Activated CD4-positive, CD25-positive, alpha-beta regulatory T cell treated with anti-CD3 and anti-CD28 coated beads, Interleukin-2, amount 50 U/mL, for 72 hours (primary cell): ENCODE results near the gene PIK3C2B.
A peak's percentile ranks its signal among the peaks of the same experiment; 100 is the strongest.
"Not testable (repeated sequence)": the region's sequence is repeated elsewhere in the genome, so short reads cannot be mapped to it uniquely, and the experiment has no call there.

ENCODE experiments used
- DNase-seq: peaks from one replicate; pipeline ENCODE4 v3.0.0; 2021

Gene PIK3C2B, protein sequence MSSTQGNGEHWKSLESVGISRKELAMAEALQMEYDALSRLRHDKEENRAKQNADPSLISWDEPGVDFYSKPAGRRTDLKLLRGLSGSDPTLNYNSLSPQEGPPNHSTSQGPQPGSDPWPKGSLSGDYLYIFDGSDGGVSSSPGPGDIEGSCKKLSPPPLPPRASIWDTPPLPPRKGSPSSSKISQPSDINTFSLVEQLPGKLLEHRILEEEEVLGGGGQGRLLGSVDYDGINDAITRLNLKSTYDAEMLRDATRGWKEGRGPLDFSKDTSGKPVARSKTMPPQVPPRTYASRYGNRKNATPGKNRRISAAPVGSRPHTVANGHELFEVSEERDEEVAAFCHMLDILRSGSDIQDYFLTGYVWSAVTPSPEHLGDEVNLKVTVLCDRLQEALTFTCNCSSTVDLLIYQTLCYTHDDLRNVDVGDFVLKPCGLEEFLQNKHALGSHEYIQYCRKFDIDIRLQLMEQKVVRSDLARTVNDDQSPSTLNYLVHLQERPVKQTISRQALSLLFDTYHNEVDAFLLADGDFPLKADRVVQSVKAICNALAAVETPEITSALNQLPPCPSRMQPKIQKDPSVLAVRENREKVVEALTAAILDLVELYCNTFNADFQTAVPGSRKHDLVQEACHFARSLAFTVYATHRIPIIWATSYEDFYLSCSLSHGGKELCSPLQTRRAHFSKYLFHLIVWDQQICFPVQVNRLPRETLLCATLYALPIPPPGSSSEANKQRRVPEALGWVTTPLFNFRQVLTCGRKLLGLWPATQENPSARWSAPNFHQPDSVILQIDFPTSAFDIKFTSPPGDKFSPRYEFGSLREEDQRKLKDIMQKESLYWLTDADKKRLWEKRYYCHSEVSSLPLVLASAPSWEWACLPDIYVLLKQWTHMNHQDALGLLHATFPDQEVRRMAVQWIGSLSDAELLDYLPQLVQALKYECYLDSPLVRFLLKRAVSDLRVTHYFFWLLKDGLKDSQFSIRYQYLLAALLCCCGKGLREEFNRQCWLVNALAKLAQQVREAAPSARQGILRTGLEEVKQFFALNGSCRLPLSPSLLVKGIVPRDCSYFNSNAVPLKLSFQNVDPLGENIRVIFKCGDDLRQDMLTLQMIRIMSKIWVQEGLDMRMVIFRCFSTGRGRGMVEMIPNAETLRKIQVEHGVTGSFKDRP (N-terminal part only)

DNA sequence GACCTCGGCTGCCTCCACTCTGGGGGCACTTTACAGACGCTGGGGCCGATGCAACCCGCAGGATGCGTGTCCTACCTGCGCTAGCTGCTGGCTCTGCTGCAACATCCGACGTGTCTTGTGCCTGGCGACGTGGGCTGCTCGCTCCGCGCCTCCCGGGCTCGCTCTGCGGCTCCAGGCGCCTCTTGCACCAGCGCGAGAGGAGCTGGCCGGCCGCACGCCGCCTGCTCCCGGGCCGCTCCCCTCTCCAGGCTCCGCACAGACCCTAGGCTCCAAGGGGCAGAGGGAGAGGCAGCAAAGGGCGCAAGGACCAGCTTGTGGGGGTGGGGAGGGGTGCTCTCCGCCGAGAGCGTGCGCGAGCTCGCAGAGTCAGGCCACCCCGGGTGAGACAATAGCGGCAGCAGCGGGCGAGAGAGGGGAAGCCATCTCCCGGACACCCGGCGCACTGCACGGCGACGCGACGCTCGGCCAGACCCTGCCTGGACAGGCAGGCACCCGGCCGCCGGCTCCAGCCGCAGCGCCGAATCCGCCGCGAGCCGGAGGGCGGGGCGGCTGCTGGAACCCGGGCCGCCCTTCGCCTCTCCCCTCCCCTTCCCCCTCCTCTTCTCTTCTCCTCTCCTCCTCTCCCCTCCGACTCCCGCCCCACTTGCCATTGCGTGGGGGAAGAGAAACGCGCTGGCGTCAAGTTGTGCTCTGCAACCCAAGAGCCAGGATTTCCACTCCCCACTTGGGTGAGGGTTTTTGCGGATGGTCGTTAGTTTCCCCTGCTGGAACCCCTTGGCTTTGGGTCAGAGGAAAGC, at the start of gene PIK3C2B:
PIK3C2B (minus strand) TSS at position 525 of the 797 bp plus-strand sequence. CDS start 25,003 bp downstream, outside the sequence.
- DNase-seq, result peak; percentile 72

DNA sequence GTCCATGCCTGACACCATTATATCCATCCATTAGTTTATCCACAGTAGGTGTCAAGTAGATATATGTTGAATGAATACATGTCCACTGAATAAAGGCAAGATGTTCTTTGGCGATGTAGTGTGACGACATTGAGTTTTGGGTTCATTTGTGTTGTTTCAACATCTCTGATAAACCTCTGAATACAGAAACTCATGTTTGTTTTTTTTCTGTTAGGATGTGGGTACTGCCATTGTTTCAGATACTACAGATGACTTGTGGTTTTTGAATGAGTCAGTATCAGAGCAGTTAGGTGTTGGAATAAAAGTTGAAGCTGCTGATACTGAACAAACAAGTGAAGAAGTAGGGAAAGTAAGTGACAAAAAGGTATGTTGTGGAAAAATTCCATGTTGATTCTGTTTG, 49.7 kb upstream of the PIK3C2B start:
- no peak for DNase-seq

- no peak for DNase-seq
These were observed 47.0 kb upstream of the PIK3C2B start for GRCh38 chr1:204541626-204542025.

- DNase-seq, result no peak
These were observed 38.2 kb upstream of the PIK3C2B start for GRCh38 chr1:204532832-204533231.

GRCh38 chr1:204530932-204531331, 36.3 kb upstream of the PIK3C2B start:
- no peak for DNase-seq

GRCh38 chr1:204529371-204529895, 34.8 kb upstream of the PIK3C2B start:
- DNase-seq, result no peak

- no peak for DNase-seq
These were observed 34.1 kb upstream of the PIK3C2B start for GRCh38 chr1:204528677-204529076.

DNA sequence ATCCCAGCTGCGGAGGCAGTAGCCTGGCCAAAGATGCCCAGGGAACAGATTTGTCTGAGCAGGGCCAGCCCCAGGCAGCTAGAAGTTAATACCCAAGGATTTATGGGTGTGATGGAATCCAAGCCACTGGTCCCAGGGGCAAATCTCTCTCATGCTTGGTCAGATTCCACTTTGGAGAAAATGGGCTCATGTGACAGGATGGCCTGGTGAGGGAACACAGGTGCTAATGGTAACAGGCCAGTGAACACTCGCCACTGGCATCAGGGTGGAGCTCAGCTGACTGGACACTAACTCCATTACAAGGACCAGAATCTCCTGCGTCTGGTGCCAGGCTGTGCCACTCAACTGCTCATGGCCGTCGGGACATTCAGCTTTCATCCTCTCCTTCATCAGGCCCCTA, 33.6 kb upstream of the PIK3C2B start:
- no peak for DNase-seq

DNA sequence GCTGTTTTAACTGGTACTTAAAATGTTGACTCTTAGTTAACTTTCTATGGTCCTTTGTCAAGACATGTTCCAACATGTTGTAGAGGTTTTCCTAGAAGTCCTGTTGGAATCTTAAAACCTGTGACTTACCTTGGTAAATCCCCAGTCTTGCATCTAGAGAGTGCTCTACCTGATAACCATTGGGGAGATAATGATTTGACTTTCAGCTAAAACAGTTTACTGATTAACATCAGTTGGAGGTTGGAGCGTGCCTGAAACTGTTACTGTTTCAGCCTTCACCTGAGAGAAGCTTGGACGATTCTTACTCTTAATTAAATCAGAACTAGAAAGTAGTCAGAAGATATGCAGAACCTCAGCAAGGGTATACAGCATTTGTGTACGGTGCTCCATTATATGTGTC, 30.4 kb upstream of the PIK3C2B start:
- DNase-seq, result no peak

GRCh38 chr1:204523605-204524215, 29.1 kb upstream of the PIK3C2B start:
- DNase-seq, result no peak

DNA sequence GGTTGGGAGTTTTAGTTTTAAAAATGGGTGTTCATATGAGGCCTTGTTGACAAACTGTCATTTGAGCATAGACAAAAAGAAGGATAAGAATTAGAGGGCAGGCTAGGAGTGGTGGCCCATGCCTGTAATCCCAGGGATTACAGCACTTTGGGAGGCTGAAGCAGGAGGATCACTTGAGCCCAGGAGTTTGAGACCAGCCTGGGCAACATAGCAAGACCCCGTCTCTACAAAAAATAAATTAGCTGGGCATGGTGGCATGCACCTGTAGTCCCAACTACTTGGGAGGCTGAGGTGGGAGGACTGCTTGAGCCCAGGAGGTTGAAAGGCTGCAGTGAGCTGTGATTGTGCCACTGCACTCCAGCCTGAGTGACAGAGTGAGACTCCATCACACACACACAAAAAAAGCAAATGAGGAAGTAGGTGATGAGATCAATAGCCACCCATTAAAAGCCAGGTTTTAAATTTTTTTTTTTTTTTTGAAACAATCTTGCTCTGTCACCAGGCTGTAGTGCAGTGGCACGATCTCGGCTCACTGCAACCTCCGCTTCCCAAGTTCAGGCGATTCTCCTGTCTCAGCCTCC, 27.4 kb upstream of the PIK3C2B start:
- DNase-seq, result not testable (repeated sequence)

- no peak for DNase-seq
These were observed 26.5 kb upstream of the PIK3C2B start for GRCh38 chr1:204520834-204521709.

GRCh38 chr1:204517382-204517781, 22.8 kb upstream of the PIK3C2B start:
- not testable (repeated sequence) for DNase-seq

- peak; percentile 93 for DNase-seq
These were observed 21.7 kb upstream of the PIK3C2B start, which contains the start of gene MDM4 for GRCh38 chr1:204516180-204516879. Gene MDM4 (plus strand): TSS chr1:204516406. CDS start chr1:204525519, 9,113 bp downstream.

DNA sequence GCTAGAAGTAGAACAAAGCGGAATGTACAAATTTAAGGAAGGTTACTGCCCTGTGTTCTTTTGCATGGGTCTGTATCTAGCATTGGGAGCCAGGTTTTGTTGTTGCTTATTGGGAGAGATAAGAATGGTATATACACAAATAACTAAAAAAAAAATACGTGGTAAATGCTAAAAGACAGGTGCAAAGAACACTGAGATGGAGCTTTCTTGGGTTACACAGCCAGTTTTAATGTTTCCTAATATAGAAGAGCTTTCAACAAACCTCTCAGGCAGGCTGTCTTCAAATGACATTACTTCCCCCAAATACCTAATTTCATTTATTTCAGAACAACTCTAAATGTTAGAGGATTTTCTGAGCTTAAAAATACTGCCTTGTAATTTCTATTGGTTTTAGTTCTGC, 20.2 kb upstream of the PIK3C2B start:
- no peak for DNase-seq

DNA sequence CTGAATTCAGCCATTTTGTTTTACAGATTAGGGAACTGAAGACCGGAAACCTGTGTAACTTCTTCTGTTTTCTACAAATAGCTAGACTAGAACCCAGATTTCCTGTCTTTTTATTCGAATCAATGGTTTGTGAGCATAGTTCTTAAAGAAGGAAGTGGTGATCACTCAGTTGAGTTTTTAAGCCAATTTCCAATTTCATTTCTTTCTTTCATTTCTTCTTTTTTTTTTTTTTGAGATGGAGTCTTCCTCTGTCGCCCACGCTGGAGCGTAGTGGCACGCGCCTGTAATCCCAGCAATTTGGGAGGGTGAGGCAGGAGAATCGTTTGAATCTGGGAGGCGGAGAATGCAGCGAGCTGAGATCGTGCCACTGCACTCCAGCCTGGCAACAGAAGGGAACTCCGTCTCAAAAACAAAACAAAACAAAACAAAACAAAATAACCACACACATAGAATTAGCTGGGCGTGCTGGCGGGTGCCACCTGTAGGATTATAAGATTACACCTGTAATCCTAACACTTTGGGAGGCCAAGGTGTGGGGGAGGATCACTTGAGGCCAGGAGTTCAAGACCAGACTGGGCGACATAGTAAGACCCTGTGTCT, 18.6 kb upstream of the PIK3C2B start:
- no peak for DNase-seq

DNA sequence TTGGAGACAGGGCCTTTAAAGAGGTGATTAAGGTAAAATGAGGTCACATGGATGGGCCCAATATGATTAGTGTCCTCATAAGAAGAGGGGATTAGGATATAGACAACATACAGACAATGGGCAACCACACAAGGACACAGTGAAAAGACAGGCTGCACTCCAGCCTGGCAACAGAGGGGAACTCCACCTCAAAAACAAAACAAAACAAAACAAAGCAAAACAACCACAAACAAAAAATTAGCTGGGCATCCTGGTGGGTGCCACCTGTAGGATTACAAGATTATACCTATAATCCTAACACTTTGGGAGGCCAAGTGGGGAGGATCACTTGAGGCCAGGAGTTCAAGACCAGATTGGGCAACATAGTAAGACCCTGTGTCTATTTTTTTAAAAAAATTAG, 16.8 kb upstream of the PIK3C2B start:
- DNase-seq, result no peak

GRCh38 chr1:204509186-204509635, 14.6 kb upstream of the PIK3C2B start:
- no peak for DNase-seq
